Adrenal gland (tissue), 12 donors: Measurements from ENCODE around the gene COL23A1. TPM values are rescaled to one million over a fixed set of nuclear protein-coding genes. Genes with fewer than 3 reads are reported as not detected.

Source experiments
- DNase-seq, 7 donors: peaks; one replicate each; pipeline ENCODE4 v3.0.0-alpha.2; 2019 to 2020
- H3K27ac ChIP-seq, 5 donors: fragments of 200-600 bp; sonication (generic) in 4 of 5; 1 replicate in 3 of 5; 2 replicates in 2 of 5; pipeline versions ENCODE4 v1.5.1 to v1.8.0; 2016 to 2020; ENCODE audit warnings: mild to moderate bottlenecking in 1 of 5
- H3K27me3 ChIP-seq: fragments of 200-600 bp; 2 replicates; pipeline ENCODE4 v1.8.0; 2021
- H3K36me3 ChIP-seq, 2 donors: fragments of 200-600 bp; replicated peaks in 1 of 2; 1 replicate in 1 of 2; 2 replicates in 1 of 2; pipeline versions ENCODE4 v1.5.1 to v1.8.0; 2018 to 2022
- H3K4me1 ChIP-seq, 2 donors: fragments of 200-600 bp; replicated peaks in 1 of 2; 1 replicate in 1 of 2; 2 replicates in 1 of 2; pipeline versions ENCODE4 v1.5.1 to v1.8.0; 2018 to 2021
- H3K4me3 ChIP-seq, 4 donors: fragments of 200-600 bp; sonication (generic) in 3 of 4; one replicate each; pipeline ENCODE4 v1.5.1; 2016 to 2018
- H3K9me3 ChIP-seq, 3 donors: fragments of 200-600 bp; sonication (generic) in 1 of 3; replicated peaks in 1 of 3; 1 replicate in 2 of 3; 2 replicates in 1 of 3; pipeline versions ENCODE4 v1.5.1 to v1.8.0; 2016 to 2021
- CTCF ChIP-seq, 6 experiments: fragments of 450-650 bp in 4 of 6; fragments of 200-600 bp in 2 of 6; sonication (generic) in 1 of 6; IDR thresholded peaks; 1 replicate in 5 of 6; 2 replicates in 1 of 6; pipeline versions ENCODE4 v1.5.1 to v1.8.0; 2016 to 2021; ENCODE audit warnings: antibody characterized with exemption in 6 of 6, mild to moderate bottlenecking in 2 of 6, moderate library complexity in 1 of 6
- POLR2A ChIP-seq, 2 donors: fragments of 450-650 bp; IDR thresholded peaks; one replicate each; pipeline ENCODE4 v1.6.1; 2017; ENCODE audit warnings: antibody characterized with exemption in 2 of 2, mild to moderate bottlenecking in 2 of 2, moderate library complexity in 1 of 2
- WGBS, 4 donors: extraction: QIAGEN DNeasy Blood & Tissue Kit in 2 of 4; methylation state at CpG; one replicate each; pipeline versions ENCODE4 v1.1.5 to v1.1.7; 2013 to 2017; 5-methylcytosine and 5-hydroxymethylcytosine counted together
- intact Hi-C, 2 donors: fragments of 100-400 bp; cut with DNase I; formaldehyde crosslinking; loops; one replicate each; pipeline versions ENCODE4 v1.14.1 to v1.15.0; 2022 to 2023
- polyA plus RNA-seq, 3 donors: library from polyadenylated mRNA; stranded (reverse); fragments of 200-250 nt in 2 of 3; fragments of 350-450 nt in 1 of 3; fragmentation: Illumina TruSeq in 1 of 3; extraction: RNeasy Lipid Tissue Mini Kit (QIAGEN cat#74804) in 1 of 3; gene quantifications; one replicate each; pipeline ENCODE4 v1.2.3, GENCODE V29; 2013 to 2014
- total RNA-seq, 9 donors: library from RNA; depleted of rRNA in 4 of 9; stranded (reverse); fragments of >200 nt in 4 of 9; fragments of 120-200 nt in 1 of 9; fragmentation: NEBNext Ultra II Directional in 1 of 9; extraction: Animal tissue kit (Norgen Biotek cat#: 25700) in 1 of 9; gene quantifications; one replicate each; pipeline versions ENCODE4 v1.1.0 to v1.2.4, GENCODE V29; 2013 to 2023
- donor health status: healthy with polysubstance abuse.
- donor health status: Bipolar disorder and iron deficiency.
- donor health status: DM: yes; HTN: yes; CAD: no.
- donor health status: DM: no; HTN: no; CAD: no.
- donor health status: DM: no; HTN: no; CAD: no.
- donor health status: DM: yes; HTN: yes; CAD: no.

COL23A1 gene
- total and polyA plus RNA-seq, 12 donors: 0.09 to 4.4 (median 0.88) TPM

GRCh38 chr5:178507151-178507932 lies 82.9 kb downstream of the COL23A1 start:
- Histone ChIP-seq H3K27ac (no peak overlapping the region), H3K9me3 (no peaks in the 10 kb centered on the region), H3K4me3 (no peak overlapping the region), H3K4me1 (no peaks in the 10 kb centered on the region), H3K36me3 (no peaks in the 10 kb centered on the region), H3K27me3 (no peaks in the 10 kb centered on the region)
- DNase-seq: no peak
- intact Hi-C loops: no loop called here
- TF ChIP-seq POLR2A (IDR thresholded peaks at IDR 0.05) (no peak), CTCF (IDR thresholded peaks at IDR 0.05) (no peak)
- WGBS, 4 donors: 83 to 85% (median 84%) methylated on average over 12 of the region's 12 CpGs

GRCh38 chr5:178505639-178506407 lies 84.4 kb downstream of the COL23A1 start:
- intact Hi-C loops: no loop called here
- H3K27ac ChIP-seq: no peak overlapping the region
- no peaks in the 10 kb centered on the region for H3K9me3 ChIP-seq
- no peaks in the 10 kb centered on the region for H3K27me3 ChIP-seq
- no peaks in the 10 kb centered on the region for H3K36me3 ChIP-seq
- H3K4me1 ChIP-seq: no peaks in the 10 kb centered on the region
- no peak overlapping the region for H3K4me3 ChIP-seq
- DNase-seq: no peak
- 78 to 84% (median 81%) methylated on average over 12 to 13 of the region's 13 CpGs for whole genome bisulfite sequencing, 4 donors
- TF ChIP-seq CTCF (IDR thresholded peaks at IDR 0.05) (no peak), POLR2A (IDR thresholded peaks at IDR 0.05) (no peak)

- H3K36me3 ChIP-seq: no peaks in the 10 kb centered on the region
- whole genome bisulfite sequencing, 4 donors: 70 to 81% (median 76%) methylated on average over 11 of the region's 11 CpGs
- TF ChIP-seq POLR2A (IDR thresholded peaks at IDR 0.05): no peak
- no peak for TF ChIP-seq CTCF (IDR thresholded peaks at IDR 0.05)
- no peaks in the 10 kb centered on the region for H3K9me3 ChIP-seq
- DNase-seq: no peak
- intact Hi-C loops: no loop called here
- no peak overlapping the region for H3K4me3 ChIP-seq
- H3K27ac ChIP-seq: no peak overlapping the region
- H3K4me1 ChIP-seq: no peaks in the 10 kb centered on the region
- H3K27me3 ChIP-seq: no peaks in the 10 kb centered on the region
These were observed 85.7 kb downstream of the COL23A1 start for GRCh38 chr5:178504340-178504960.

- Histone ChIP-seq H3K9me3 (no peaks in the 10 kb centered on the region), H3K4me1 (no peaks in the 10 kb centered on the region), H3K36me3 (no peaks in the 10 kb centered on the region), H3K27ac (no peak overlapping the region), H3K4me3 (no peak overlapping the region), H3K27me3 (no peaks in the 10 kb centered on the region)
- no peak for DNase-seq
- TF ChIP-seq POLR2A (IDR thresholded peaks at IDR 0.05) (no peak), CTCF (IDR thresholded peaks at IDR 0.05) (no peak)
- 84 to 87% (median 86%) methylated on average over 20 to 21 of the region's 21 CpGs for WGBS, 4 donors
- intact Hi-C loops: no loop called here
These were observed 87.6 kb downstream of the COL23A1 start for GRCh38 chr5:178502401-178503100.
